DOHH2 (cell line): ENCODE measurements around the gene C1QTNF1.
A peak's percentile ranks its signal among the peaks of the same experiment; 100 is the strongest.

ENCODE experiments used
- H3F3A ChIP-seq: fragments of 200-600 bp; sonication (generic), shearing (Covaris generic); 2 replicates; pipeline ENCODE4 v1.6.0; 2016; ENCODE audit warnings: antibody characterized with exemption, mild to moderate bottlenecking; ENCODE audit not compliant: control insufficient read depth, insufficient read depth
- H3K27ac ChIP-seq: fragments of 200-600 bp; sonication (generic); 2 replicates; pipeline ENCODE4 v1.5.1; 2014; ENCODE audit warnings: low read depth, mild to moderate bottlenecking, low read length, moderate library complexity
- H3K27me3 ChIP-seq: fragments of 200-600 bp; sonication (generic); 2 replicates; pipeline ENCODE4 v1.6.1; 2014; ENCODE audit warnings: mild to moderate bottlenecking, low read length, mixed read lengths; ENCODE audit not compliant: control insufficient read depth
- H3K36me3 ChIP-seq: fragments of 200-600 bp; sonication (generic); 2 replicates; pipeline ENCODE4 v1.6.1; 2014; ENCODE audit warnings: mild to moderate bottlenecking, low read length, moderate library complexity, mixed read lengths; ENCODE audit not compliant: control insufficient read depth
- H3K4me1 ChIP-seq: fragments of 200-600 bp; sonication (generic); 2 replicates; pipeline ENCODE4 v1.6.1; 2014; ENCODE audit warnings: mild to moderate bottlenecking, low read length, mixed read lengths; ENCODE audit not compliant: control insufficient read depth
- H3K4me2 ChIP-seq: fragments of 200-600 bp; sonication (generic); 2 replicates; pipeline ENCODE4 v1.6.0; 2014; ENCODE audit warnings: mild to moderate bottlenecking, low read length, moderate library complexity
- H3K4me3 ChIP-seq: fragments of 200-600 bp; sonication (generic); 2 replicates; pipeline ENCODE4 v1.5.1; 2014; ENCODE audit warnings: mild to moderate bottlenecking, low read length, mixed read lengths
- H3K79me2 ChIP-seq: fragments of 200-600 bp; sonication (generic); 2 replicates; pipeline ENCODE4 v1.6.1; 2014; ENCODE audit warnings: mild to moderate bottlenecking, low read length, mixed read lengths; ENCODE audit not compliant: control insufficient read depth
- H3K9me2 ChIP-seq: fragments of 200-600 bp; sonication (generic); replicated peaks from 2 replicates; pipeline ENCODE4 v1.6.1; 2014; ENCODE audit warnings: mild to moderate bottlenecking, low read length, mixed read lengths; ENCODE audit not compliant: control insufficient read depth
- H3K9me3 ChIP-seq: fragments of 200-600 bp; sonication (generic); 2 replicates; pipeline ENCODE4 v1.6.1; 2014; ENCODE audit warnings: antibody characterized with exemption, low read length, mixed read lengths; ENCODE audit not compliant: control insufficient read depth, insufficient read depth
- H4K20me1 ChIP-seq: fragments of 200-600 bp; sonication (generic); 2 replicates; pipeline ENCODE4 v1.6.0; 2014; ENCODE audit warnings: low read depth, mild to moderate bottlenecking, antibody characterized with exemption, low read length, moderate library complexity; ENCODE audit not compliant: control insufficient read depth, insufficient read depth
- EZH2phosphoT487 ChIP-seq: fragments of 200-600 bp; sonication (generic); IDR thresholded peaks from 2 replicates; pipeline ENCODE4 v1.6.1; 2017; ENCODE audit warnings: borderline replicate concordance, mild to moderate bottlenecking, antibody characterized with exemption, low read length, moderate library complexity, mixed read lengths
- TF ChIP-seq, protein P1 (sequence below): fragments of 200-600 bp; sonication (generic); IDR thresholded peaks from one replicate; pipeline ENCODE4 v1.5.1; 2014; ENCODE audit warnings: antibody characterized with exemption, mild to moderate bottlenecking, low read depth, low read length; ENCODE audit not compliant: poor library complexity, severe bottlenecking

C1QTNF1 gene

GRCh38 chr17:79080761-79081290, 56.9 kb downstream of the C1QTNF1 start:
- no peak overlapping the region for H3K27ac ChIP-seq
- H3K36me3 ChIP-seq: no peaks in the 10 kb centered on the region
- no peaks in the 10 kb centered on the region for H4K20me1 ChIP-seq

DNA sequence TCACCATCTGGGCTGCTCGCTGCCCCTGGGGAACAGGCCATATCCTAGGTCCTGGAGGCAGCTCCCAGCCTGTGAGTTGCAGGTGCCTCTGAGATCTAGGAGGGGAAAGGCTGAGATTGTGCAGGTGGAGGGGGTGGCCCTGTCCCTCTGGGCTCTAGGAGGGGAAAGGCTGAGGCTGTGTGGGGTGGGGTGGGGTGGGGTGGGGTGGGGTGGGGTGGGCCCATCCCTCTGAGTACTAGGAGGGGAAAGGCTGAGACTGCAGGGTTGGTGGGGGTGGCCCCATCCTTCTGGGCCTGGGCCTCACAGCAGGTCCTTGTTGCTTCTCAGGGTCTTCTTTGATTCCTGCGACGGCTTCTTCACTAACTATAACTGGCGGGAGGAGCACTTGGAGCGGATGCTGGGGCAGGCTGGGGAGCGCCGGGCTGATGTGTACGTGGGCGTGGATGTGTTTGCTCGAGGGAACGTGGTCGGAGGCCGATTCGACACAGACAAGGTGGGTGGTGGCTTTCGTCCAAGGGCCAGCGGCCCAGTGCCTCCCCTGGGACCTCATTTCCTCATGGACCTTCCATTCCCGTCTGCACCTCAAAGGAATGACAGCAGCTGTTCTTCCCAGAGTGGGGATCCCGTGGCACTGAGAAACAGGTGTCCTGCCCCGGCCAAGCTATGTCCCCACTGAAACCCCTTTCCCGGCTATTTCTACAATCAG, 57.8 kb downstream of the C1QTNF1 start:
- no peaks in the 10 kb centered on the region for H3K4me1 ChIP-seq
- H4K20me1 ChIP-seq: no peaks in the 10 kb centered on the region
- no peaks in the 10 kb centered on the region for H3K9me3 ChIP-seq
- no peaks in the 10 kb centered on the region for H3K79me2 ChIP-seq
- H3K4me3 ChIP-seq: no peak overlapping the region
- H3K36me3 ChIP-seq: no peaks in the 10 kb centered on the region
- H3K9me2 ChIP-seq: no peaks in the 10 kb centered on the region
- no peak for TF ChIP-seq EZH2phosphoT487
- TF ChIP-seq, protein P1, sequence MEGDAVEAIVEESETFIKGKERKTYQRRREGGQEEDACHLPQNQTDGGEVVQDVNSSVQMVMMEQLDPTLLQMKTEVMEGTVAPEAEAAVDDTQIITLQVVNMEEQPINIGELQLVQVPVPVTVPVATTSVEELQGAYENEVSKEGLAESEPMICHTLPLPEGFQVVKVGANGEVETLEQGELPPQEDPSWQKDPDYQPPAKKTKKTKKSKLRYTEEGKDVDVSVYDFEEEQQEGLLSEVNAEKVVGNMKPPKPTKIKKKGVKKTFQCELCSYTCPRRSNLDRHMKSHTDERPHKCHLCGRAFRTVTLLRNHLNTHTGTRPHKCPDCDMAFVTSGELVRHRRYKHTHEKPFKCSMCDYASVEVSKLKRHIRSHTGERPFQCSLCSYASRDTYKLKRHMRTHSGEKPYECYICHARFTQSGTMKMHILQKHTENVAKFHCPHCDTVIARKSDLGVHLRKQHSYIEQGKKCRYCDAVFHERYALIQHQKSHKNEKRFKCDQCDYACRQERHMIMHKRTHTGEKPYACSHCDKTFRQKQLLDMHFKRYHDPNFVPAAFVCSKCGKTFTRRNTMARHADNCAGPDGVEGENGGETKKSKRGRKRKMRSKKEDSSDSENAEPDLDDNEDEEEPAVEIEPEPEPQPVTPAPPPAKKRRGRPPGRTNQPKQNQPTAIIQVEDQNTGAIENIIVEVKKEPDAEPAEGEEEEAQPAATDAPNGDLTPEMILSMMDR: no peak
- H3K27ac ChIP-seq: no peak overlapping the region
- no peak overlapping the region for H3K4me2 ChIP-seq
- no peaks in the 10 kb centered on the region for H3K27me3 ChIP-seq
- no peaks in the 10 kb centered on the region for H3F3A ChIP-seq

More at GRCh38 chr17:79080761-79081290, 56.9 kb downstream of the C1QTNF1 start:
- H3K4me2 ChIP-seq: no peak overlapping the region
- H3K27me3 ChIP-seq: no peaks in the 10 kb centered on the region
- H3K9me2 ChIP-seq: no peaks in the 10 kb centered on the region
- H3K4me3 ChIP-seq: no peak overlapping the region
- 0 out of 2 replicates have a peak, but pooled peaks cover 1% of the 10 kb centered on the region for H3K4me1 ChIP-seq
- no peaks in the 10 kb centered on the region for H3K79me2 ChIP-seq
- H3F3A ChIP-seq: no peaks in the 10 kb centered on the region
- no peaks in the 10 kb centered on the region for H3K9me3 ChIP-seq
- TF ChIP-seq EZH2phosphoT487: no peak
- TF ChIP-seq, protein P1: no peak

DNA sequence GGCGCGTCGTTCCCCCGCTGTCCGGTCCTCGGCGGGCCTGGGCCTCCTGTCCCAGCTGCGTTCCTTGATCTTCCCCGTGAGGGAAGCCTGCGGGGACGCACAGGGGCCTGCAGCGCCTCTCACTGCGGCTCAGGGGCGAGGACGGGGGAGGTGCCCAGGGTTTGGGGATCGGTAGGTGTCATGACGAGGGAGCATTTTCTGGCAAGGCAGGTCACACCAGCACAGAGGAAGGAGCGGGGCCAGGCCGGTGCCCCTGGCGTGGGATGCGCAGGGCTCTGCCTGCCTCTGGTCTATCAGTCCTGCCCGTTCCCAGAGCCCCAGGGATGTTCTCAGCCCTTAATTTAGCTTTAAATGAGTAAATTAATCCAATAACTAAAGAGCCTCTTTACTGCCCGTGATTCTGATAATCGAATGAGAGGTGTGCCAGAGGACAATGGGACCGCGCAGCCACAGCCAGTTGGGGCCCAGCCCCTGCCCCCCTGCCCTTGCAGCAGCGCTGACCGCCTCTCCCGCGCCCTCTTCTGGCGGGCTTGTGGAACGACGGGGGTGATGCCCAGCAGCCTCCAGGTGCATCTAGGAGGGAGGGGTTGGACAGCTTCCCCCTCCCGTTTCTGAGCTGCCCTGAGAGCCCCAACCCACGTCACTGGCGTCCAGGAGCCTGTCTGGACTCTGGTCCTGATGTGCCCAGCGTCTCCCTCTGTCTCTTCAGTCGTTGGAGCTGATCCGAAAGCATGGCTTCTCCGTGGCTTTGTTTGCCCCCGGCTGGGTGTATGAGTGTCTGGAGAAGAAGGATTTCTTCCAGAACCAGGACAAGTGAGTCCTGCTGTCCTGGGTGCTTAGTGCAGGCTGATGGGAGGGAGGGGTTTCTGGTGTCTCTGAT, 58.6 kb downstream of the C1QTNF1 start:
- Histone ChIP-seq H4K20me1 (no peaks in the 10 kb centered on the region), H3K27ac (no peak overlapping the region), H3K4me2 (no peak overlapping the region), H3K9me3 (no peaks in the 10 kb centered on the region), H3F3A (no peaks in the 10 kb centered on the region), H3K4me1 (no peaks in the 10 kb centered on the region), H3K9me2 (no peaks in the 10 kb centered on the region), H3K4me3 (no peak overlapping the region), H3K79me2 (no peaks in the 10 kb centered on the region), H3K27me3 (no peaks in the 10 kb centered on the region), H3K36me3 (no peaks in the 10 kb centered on the region)
- TF ChIP-seq, protein P1: peak; percentile 81
- no peak for TF ChIP-seq EZH2phosphoT487
